PC-9 (cell line): ENCODE results near the gene SLC2A8. TPM values are rescaled to one million over a fixed set of nuclear protein-coding genes. Genes with fewer than 3 reads are reported as not detected.

Source experiments
- BruUV-seq: library from RNA; stranded (reverse); fragments of 400-500 nt; replicated peaks from 2 replicates; lab custom pipeline; 2021; lab: Mats Ljungman, UMichigan
- CTCF ChIA-PET: fragments of 300-600 bp; sonication (Branson Sonifier 250); formaldehyde crosslinking; loops from one replicate; lab custom pipeline; 2022; ENCODE audit warnings: antibody characterized with exemption; lab: Charles Lee
- POLR2A ChIA-PET: fragments of 300-600 bp; sonication (Branson Sonifier 250); formaldehyde crosslinking; loops from one replicate; lab custom pipeline; 2022; ENCODE audit warnings: antibody characterized with exemption; ENCODE audit not compliant: unreplicated experiment; lab: Charles Lee
- DNase-seq, 2 experiments: peaks; one replicate each; pipeline versions ENCODE4 v3.0.0 to v3.0.0-alpha.2; 2015 to 2022; ENCODE audit warnings: mixed read lengths in 1 of 2
- H2AFZ ChIP-seq: fragments of 200-600 bp; sonication (generic); 2 replicates; pipeline ENCODE4 v1.8.1; 2017; ENCODE audit warnings: antibody characterized with exemption
- H3F3A ChIP-seq: fragments of 200-600 bp; sonication (generic); 2 replicates; pipeline ENCODE4 v1.8.1; 2017; ENCODE audit warnings: antibody characterized with exemption, mild to moderate bottlenecking, low read depth; ENCODE audit not compliant: insufficient read depth
- H3K27ac ChIP-seq: fragments of 200-600 bp; sonication (generic); 2 replicates; pipeline ENCODE4 v1.6.1; 2016; ENCODE audit warnings: mixed run types
- H3K27me3 ChIP-seq: fragments of 200-600 bp; sonication (generic); 2 replicates; pipeline ENCODE4 v1.6.1; 2016; ENCODE audit warnings: low read depth, mixed run types; ENCODE audit not compliant: insufficient read depth
- H3K36me3 ChIP-seq: fragments of 200-600 bp; sonication (generic); 2 replicates; pipeline ENCODE4 v1.6.1; 2016; ENCODE audit warnings: low read depth, mixed run types
- H3K4me1 ChIP-seq: fragments of 200-600 bp; sonication (generic); replicated peaks from 2 replicates; pipeline ENCODE4 v1.6.1; 2016; ENCODE audit warnings: mixed run types; ENCODE audit not compliant: insufficient read depth
- H3K4me2 ChIP-seq: fragments of 200-600 bp; sonication (generic); 2 replicates; pipeline ENCODE4 v1.6.1; 2017; ENCODE audit warnings: mixed run types
- H3K4me3 ChIP-seq: fragments of 200-600 bp; sonication (generic); 2 replicates; pipeline ENCODE4 v1.6.1; 2016; ENCODE audit warnings: mixed run types
- H3K79me2 ChIP-seq: fragments of 200-600 bp; sonication (generic); 2 replicates; pipeline ENCODE4 v1.6.1; 2017; ENCODE audit warnings: low read depth, mixed run types
- H3K9me2 ChIP-seq: fragments of 200-600 bp; sonication (generic); 2 replicates; pipeline ENCODE4 v1.8.1; 2017; ENCODE audit warnings: mild to moderate bottlenecking; ENCODE audit not compliant: insufficient read depth
- H3K9me3 ChIP-seq: fragments of 200-600 bp; sonication (generic); 2 replicates; pipeline ENCODE4 v1.8.1; 2016; ENCODE audit warnings: low read depth; ENCODE audit not compliant: insufficient read depth
- H4K20me1 ChIP-seq: fragments of 200-600 bp; sonication (generic); 2 replicates; pipeline ENCODE4 v1.8.1; 2017; ENCODE audit not compliant: insufficient read depth
- EZH2 ChIP-seq: fragments of 200-600 bp; sonication (generic); IDR thresholded peaks from 2 replicates; pipeline ENCODE4 v1.8.0; 2017; ENCODE audit warnings: antibody characterized with exemption, low read depth
- intact Hi-C: fragments of 100-400 bp; cut with micrococcal nuclease; formaldehyde crosslinking; loops from one replicate; pipeline ENCODE4 v1.10.0; 2022; ENCODE audit not compliant: unreplicated experiment
- total RNA-seq: library from RNA; stranded (reverse); gene quantifications from 2 replicates; pipeline ENCODE4 v1.2.3, GENCODE V29; 2021
- TF ChIP-seq, protein P1 (sequence below): fragments of 200-600 bp; sonication (generic); conservative IDR thresholded peaks from 2 replicates; pipeline ENCODE4 v1.6.1; 2017; ENCODE audit warnings: mixed run types, antibody characterized with exemption, mild to moderate bottlenecking, moderate library complexity

SLC2A8 gene
- total RNA-seq, 1 experiment from 2014 or later, result 19.1 TPM

DNA sequence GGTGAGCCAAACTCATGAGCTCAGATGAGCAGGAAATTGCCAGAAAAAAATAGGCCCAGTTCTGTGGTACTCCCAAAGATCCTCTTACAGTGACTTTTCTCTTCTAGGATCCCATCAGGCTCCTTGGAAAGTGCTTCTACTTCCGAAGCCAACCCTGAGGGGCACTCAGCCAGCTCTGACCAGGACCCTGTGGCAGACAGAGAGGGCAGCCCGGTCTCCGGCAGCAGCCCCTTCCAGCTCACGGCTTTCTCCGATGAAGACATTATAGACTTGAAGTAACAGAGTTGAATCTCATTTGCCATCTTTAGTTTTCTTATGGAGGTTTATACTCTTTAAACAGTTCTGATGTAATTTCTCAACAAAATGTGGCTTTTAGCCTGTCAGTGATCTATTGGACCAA is 4.0 kb upstream of the SLC2A8 start:
- Histone ChIP-seq H3K27me3 (no peaks in the 10 kb centered on the region), H3F3A (peaks cover 20% of the 10 kb centered on the region), H3K27ac (no peak overlapping the region), H3K9me2 (no peaks in the 10 kb centered on the region), H3K4me3 (no peak overlapping the region), H3K79me2 (no peaks in the 10 kb centered on the region), H3K4me1 (peaks cover 29% of the 10 kb centered on the region), H2AFZ (no peak overlapping the region), H3K9me3 (no peaks in the 10 kb centered on the region), H3K36me3 (no peaks in the 10 kb centered on the region), H4K20me1 (0 out of 2 replicates have a peak, but pooled peaks cover under 1% of the 10 kb centered on the region), H3K4me2 (no peak overlapping the region)
- BruUV-seq, result no TSS peak
- ChIA-PET POLR2A (interaction anchor here (0.6 kb wide), 1 partner anchor 58 kb away, joined by 3 read pairs; no protein-coding TSS in a partner anchor), CTCF (no interaction called here)
- TF ChIP-seq, protein P1, sequence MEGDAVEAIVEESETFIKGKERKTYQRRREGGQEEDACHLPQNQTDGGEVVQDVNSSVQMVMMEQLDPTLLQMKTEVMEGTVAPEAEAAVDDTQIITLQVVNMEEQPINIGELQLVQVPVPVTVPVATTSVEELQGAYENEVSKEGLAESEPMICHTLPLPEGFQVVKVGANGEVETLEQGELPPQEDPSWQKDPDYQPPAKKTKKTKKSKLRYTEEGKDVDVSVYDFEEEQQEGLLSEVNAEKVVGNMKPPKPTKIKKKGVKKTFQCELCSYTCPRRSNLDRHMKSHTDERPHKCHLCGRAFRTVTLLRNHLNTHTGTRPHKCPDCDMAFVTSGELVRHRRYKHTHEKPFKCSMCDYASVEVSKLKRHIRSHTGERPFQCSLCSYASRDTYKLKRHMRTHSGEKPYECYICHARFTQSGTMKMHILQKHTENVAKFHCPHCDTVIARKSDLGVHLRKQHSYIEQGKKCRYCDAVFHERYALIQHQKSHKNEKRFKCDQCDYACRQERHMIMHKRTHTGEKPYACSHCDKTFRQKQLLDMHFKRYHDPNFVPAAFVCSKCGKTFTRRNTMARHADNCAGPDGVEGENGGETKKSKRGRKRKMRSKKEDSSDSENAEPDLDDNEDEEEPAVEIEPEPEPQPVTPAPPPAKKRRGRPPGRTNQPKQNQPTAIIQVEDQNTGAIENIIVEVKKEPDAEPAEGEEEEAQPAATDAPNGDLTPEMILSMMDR, result no peak
- TF ChIP-seq EZH2, result no peak
- intact Hi-C loops, result loop anchor here (10.0 kb wide), 1 partner anchor 182 kb away; no protein-coding TSS in a partner anchor
- no peak for DNase-seq

DNA sequence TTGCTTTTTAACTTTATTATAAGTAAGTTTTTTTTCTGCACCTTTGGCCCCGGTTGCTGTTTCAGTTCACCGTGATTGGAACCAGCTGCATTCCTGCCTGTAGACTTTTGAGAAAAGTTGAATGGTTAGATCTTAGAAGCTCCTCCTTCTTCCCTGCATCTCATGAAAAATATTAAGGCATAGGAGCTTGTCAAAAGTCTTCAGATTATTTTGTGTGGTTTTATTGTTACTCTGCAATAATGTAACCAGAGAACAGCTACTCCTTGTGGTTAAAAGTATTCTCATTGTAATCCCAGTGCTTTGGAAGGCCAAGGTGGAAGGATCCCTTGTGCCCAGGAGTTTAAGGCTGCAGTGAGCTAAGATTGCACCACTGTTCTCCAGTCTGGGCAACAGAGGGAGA is 3.3 kb upstream of the SLC2A8 start:
- DNase-seq, result no peak
- intact Hi-C loops, result loop anchor here (10.0 kb wide), 1 partner anchor 181 kb away; no protein-coding TSS in a partner anchor

DNA sequence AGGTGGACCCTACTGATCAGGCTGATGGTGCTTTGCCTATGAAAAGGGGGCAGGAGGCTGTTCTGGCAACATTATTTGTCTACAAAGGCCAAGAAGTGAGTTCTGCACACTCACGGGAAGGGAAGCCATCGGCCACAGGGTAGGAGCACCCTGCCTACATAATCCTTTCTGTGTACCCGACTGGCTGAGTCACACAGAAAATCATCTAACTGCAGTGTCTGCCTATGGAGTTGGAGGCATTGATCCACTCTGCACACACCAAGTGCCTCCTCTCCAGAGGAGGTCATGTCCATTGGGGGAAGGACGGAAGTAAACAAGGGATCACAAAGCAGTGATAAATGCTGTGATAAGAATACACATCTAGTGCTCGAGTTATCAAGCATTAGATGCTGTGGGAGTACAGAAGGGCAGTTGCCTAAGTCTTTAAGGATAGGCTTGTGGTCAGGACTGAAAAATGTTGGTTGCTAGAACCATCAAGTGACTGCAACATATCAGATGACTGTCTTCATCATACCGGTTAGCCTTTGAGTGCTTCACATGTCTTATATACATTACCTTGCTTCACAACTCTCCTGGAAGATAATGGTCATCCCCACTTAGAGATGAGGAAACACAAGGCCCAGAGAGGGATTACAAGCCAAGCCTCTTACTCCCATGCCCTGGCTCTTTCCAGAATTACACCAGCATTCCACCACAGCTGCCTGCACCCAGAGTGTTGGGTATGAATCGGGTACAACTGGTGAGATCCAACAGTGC is 1.3 kb upstream of the SLC2A8 start:
- Histone ChIP-seq H3K27ac (no peak overlapping the region), H3K4me1 (peaks cover 4% of the 10 kb centered on the region), H2AFZ (peak overlapping the region; percentile 86), H3K27me3 (no peaks in the 10 kb centered on the region), H3K4me2 (peak overlapping the region; percentile 83), H3K9me3 (no peaks in the 10 kb centered on the region), H4K20me1 (0 out of 2 replicates have a peak, but pooled peaks cover 4% of the 10 kb centered on the region), H3F3A (0 out of 2 replicates have a peak, but pooled peaks cover 7% of the 10 kb centered on the region), H3K9me2 (no peaks in the 10 kb centered on the region), H3K4me3 (peak overlapping the region; percentile 61; the same call in 1 of the 2 replicates), H3K79me2 (0 out of 2 replicates have a peak, but pooled peaks cover 6% of the 10 kb centered on the region), H3K36me3 (no peaks in the 10 kb centered on the region)
- no peak for DNase-seq
- POLR2A ChIA-PET, result no interaction called here
- no peak for TF ChIP-seq EZH2
- TF ChIP-seq, protein P1, result no peak
- no TSS peak for BruUV-seq
- CTCF ChIA-PET, result no interaction called here
- intact Hi-C loops, result loop anchor here (2.0 to 10.0 kb wide), 2 partner anchors 171 to 179 kb away; no protein-coding TSS in a partner anchor

More for the DNA sequence above, 3.3 kb upstream of the SLC2A8 start:
- POLR2A ChIA-PET, result interaction anchor here (0.6 kb wide), 1 partner anchor 9 kb away, joined by 11 read pairs; no protein-coding TSS in a partner anchor
- BruUV-seq, result no TSS peak
- 0 out of 2 replicates have a peak, but pooled peaks cover 6% of the 10 kb centered on the region for H3K79me2 ChIP-seq
- H4K20me1 ChIP-seq, result 0 out of 2 replicates have a peak, but pooled peaks cover 4% of the 10 kb centered on the region
- no peak for TF ChIP-seq EZH2
- TF ChIP-seq, protein P1, result no peak
- CTCF ChIA-PET, result interaction anchor here (0.6 kb wide), 1 partner anchor 57 kb away, joined by 10 read pairs; no protein-coding TSS in a partner anchor
- peaks cover 24% of the 10 kb centered on the region for H3K4me1 ChIP-seq
- no peak overlapping the region for H3K4me2 ChIP-seq
- H2AFZ ChIP-seq, result no peak overlapping the region
- H3K27ac ChIP-seq, result no peak overlapping the region
- no peaks in the 10 kb centered on the region for H3K27me3 ChIP-seq
- H3K9me3 ChIP-seq, result no peaks in the 10 kb centered on the region
- no peaks in the 10 kb centered on the region for H3K9me2 ChIP-seq
- peaks cover 16% of the 10 kb centered on the region; the same call in 1 of the 2 replicates for H3F3A ChIP-seq
- no peak overlapping the region for H3K4me3 ChIP-seq
- H3K36me3 ChIP-seq, result no peaks in the 10 kb centered on the region
